Hypothalamus (tissue), 51 donors: ENCODE data around the gene MT2A.
A peak's percentile ranks its signal among the peaks of the same experiment; 100 is the strongest.

ENCODE experiments used
- DNase-seq, 51 donors: peaks; one replicate each; lab custom pipeline; 2025; lab: John Stamatoyannopoulos, UW

The MT2A gene

DNA sequence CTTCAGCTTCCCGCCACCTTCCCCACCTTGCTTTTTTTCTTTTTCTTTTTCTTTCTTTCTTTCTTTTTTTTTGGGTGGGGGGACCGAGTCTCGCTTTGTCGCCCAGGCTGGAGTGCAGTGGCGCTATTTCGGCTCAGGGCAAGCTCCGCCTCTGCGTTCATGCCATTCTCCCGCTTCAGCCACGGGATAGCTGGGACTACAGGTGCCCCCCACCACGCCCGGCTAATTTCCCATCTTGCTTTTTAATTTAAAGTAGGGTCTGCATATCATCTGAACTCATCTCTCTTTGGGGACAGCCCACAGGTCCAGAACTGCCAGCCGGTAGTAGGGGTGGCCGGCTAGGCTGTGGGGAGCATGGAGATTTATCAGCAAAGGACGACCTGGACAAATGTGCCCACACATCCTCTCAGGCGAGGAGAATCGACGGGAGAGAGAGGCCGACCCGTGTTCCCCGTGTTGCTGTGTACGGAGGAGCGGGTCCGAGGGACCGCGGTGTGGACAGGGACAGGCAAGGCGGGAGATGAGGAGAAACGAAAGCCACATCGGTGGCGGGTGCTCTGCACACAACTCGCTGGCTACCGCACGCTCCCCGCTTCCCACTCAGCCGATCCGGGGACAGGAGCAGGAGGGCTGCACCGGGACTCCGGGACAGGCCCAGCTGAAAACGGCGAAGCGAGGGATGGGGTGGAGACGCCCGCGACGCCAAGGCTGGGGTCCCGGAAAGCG lies 26.5 kb downstream of the MT2A start:
- no peak for DNase-seq

- DNase-seq = no peak
These were observed 27.1 kb downstream of the MT2A start for GRCh38 chr16:56635441-56635967.

DNA sequence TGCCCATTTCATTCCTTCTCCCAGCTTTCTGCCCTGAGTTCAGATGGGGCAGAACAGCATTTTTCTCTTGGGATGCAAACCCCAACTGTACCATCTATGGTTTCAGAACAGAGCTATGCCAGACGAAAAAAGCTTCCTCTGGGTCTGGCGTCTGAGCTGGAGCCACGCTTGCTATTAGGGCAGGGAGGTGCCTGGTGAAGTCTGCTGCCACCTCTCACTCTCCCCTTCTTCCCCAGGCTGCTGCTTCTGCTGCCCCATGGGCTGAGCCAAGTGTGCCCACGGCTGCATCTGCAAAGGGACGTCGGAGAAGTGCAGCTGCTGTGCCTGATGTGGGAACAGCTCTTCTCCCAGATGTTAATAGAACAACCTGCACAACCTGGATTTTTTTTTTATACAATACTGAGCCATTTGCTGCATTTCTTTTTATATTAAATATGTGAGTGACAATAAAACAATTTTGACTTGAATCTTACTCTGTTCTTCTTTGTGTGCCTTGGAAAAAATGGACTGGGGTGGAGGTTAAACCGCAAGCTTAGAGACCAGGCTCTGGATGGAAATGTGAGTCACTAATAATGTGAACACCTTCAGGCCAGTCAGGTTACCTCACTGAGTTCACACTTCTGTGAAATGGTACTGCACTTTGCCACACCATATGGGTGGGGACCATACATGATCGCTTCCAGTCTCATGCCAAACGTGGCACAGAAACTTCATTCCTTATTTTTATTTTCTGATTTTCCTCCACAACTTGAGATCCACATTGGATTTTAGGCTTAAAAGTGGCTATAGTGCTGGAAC lies 28.4 kb downstream of the MT2A start:
- DNase-seq = no peak

DNA sequence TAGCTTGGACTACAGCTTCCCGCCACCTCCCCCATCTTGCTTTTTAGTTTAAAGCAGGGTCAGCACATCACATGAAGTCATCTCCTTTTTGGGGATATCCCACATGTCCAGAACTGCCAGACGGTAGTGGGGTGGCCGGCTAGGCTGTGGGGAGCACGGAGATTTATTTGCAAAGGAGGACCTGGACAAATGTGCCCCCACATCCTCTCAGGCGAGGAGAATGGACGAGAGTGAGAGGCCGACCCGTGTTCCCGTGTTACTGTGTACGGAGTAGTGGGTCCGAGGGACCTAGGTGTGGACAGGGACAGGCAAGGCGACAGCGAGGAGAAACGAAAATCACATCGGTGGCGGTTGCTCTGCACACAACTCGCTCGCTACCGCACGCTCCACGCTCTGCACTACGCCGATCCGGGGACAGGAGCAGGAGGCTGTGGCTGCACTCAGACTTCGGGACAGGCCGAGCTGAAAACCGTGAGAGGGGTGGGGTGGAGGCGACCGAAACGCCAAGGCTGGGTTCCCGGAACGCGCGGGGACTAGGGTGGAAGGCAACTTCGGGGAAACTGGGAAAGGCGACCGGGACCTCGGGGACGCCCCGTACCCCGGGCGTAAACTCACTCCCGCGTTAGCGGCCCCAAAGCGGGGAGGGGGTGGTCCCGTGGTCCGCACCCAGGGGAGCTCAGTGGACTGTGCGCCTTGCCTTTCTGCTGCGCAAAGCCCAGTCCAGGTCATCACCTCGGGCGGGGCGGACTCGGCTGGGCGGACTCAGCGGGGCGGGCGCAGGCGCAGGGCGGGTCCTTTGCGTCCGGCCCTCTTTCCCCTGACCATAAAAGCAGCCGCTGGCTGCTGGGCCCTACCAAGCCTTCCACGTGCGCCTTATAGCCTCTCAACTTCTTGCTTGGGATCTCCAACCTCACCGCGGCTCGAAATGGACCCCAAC lies 29.7 kb downstream of the MT2A start, which contains the start of gene MT1A:
Gene MT1A (plus strand): TSS at position 853 of the 937 bp plus-strand sequence. CDS start 73 bp downstream, at position 926.
- peak in 27 of 51 donors; percentile 9 to 55 (median 40) for DNase-seq

DNA sequence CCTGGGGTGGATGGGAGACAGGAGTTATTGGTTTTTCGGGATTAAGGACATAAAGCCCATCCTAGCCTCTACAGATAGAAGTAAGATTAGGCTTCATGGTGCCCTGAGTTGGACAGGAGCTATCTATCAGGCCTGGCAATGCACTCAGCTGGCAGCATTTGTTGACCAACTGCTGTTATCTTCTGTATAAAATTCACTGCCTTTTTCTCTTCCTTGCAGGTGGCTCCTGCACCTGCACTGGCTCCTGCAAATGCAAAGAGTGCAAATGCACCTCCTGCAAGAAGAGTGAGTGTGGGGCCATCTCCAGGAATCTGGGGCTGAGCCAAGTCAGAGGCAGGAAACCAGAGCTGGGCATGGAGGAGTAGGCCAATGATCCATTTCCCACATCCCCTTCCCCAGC lies 30.7 kb downstream of the MT2A start:
- no peak for DNase-seq

DNA sequence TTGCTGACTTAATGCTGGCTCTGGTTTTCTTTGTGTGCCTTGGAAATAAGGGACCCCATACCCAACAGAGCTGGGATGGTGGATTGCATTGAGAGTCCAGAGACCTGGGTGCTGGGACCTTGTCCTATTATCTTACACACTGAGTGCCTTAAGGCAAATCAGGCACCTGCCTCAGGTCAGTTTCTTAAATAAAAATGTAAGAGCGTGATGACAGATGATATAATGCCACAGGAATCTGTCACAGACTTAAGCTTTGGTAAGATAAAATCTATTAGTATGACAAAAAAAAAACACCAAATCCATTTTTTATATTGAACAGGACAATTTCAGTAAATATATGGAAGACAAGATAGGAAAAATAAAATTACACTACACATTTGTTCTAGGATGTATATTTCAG lies 31.7 kb downstream of the MT2A start:
- no peak for DNase-seq

- no peak for DNase-seq
These were observed 32.8 kb downstream of the MT2A start for GRCh38 chr16:56641166-56641565.

DNA sequence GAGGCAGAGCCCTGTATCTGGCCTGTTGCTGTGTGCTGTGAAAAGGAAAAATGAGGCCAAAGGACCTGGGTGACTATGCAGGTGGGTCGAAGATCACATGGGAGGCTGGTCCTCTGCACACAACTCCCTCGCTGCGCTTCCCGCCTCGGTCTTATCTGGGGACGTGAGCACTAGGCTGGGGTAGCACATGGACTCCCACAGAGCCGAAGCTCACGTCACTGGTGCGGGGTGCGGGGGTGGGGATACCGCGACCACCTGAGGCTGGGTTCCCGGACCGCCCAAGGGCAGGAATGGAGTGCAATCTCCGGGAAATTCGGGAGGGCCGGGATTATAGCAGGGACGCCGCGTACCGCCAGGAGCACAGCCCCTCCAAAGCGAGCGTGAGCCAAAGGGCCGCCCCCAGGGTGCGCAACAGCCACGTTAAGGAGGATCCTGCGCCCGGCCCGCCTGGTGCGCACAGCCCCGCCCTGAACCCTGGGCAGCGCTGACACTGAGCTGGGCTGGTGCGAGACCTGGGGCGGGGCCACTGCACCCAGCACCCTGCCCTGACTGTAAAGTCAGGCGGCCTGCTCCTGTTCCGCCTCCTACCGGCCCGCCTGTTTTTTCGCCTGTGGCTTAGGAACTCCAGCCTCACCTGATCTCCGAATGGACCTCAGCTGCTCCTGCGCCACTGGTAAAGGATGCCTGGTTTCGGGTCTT lies 34.8 kb downstream of the MT2A start:
- DNase-seq = peak in 6 of 51 donors; percentile 10 to 20 (median 14)

- DNase-seq = no peak
These were observed 35.4 kb downstream of the MT2A start for GRCh38 chr16:56643833-56644232.

- no peak for DNase-seq
These were observed 36.9 kb downstream of the MT2A start for GRCh38 chr16:56645311-56645710.

DNA sequence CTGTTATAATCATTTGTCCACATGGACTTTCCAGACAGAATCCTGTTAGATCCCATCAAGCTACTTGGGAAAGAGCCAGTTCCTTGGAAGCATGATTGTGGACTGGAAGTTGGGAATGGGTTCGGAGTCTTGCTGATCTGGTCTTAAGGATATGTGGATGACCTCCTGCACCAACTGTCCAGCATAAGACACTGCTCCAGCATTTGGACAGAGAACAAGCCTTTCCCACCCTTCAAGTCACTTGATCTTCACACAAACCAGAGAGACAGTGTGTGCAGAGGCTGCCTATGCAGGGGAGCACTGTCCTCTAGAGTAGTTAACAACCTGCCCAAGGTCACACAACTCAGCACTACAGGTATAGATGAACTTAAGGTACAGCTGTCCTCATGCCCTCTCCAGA lies 37.5 kb downstream of the MT2A start:
- no peak for DNase-seq

DNA sequence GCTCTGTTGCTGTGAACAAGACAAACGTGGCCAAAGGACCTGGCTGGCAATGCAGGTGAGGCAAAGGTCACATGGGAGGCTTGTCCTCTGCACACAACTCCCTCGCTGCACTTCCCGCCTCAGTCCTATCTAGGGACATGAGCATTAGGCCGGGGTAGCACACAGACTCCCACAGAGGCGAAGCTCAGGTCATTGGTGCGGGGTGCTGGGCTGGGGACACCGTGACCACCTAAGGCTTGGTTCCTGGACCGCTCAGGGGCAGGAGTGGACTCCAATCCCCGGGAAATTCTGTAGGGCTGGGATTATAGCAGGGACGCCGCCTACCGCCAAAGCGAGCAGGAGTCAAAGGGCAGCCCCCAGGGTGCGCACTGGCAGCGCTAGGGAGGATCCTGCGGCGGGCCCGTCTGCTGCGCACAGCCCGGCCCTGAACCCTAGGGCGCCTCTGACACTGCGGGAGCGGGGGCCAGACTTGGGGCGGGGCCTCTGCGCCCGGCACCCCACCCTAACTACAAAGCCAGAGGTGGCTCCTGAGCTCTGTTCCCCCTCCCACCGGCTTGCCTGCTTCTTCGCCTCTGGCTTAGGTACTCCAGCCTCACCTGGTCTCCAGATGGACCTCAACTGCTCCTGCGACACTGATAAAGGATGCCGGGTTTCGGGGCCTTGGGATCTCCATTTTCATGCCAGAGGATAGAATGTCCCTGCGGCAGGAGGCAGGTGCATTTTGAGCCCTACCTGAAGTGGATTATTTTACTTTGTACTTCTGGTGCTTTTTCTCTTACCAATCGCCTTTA lies 39.5 kb downstream of the MT2A start:
- no peak for DNase-seq

- no peak for DNase-seq
These were observed 40.9 kb downstream of the MT2A start for GRCh38 chr16:56649271-56649670.

- DNase-seq = no peak
These were observed 41.4 kb downstream of the MT2A start for GRCh38 chr16:56649820-56650219.

- no peak for DNase-seq
These were observed 43.2 kb downstream of the MT2A start, which contains the start of gene MT1B for GRCh38 chr16:56651586-56651985. Gene MT1B (plus strand): TSS chr16:56651886. CDS start chr16:56651954, 68 bp downstream.

- no peak for DNase-seq
These were observed 44.2 kb downstream of the MT2A start for GRCh38 chr16:56652600-56652999.

DNA sequence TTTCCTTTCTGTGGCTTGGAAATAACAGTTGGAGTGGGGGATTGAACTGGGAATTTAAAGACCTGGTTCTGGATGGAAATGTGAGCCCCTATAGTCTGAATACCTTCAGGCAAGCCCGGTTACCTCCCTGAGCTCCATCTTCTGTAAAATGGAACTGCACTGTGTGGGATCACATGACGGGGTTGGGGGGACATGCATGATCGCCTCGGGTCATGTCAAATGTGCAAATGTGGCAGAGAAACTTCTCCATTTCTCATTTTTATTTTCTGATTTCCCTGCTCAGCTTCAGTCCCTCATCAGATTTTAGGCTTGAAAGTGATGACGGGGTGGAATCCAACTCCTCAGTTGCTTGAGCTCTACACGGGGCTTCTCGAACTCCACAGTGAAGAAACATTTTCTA lies 44.8 kb downstream of the MT2A start:
- no peak for DNase-seq

DNA sequence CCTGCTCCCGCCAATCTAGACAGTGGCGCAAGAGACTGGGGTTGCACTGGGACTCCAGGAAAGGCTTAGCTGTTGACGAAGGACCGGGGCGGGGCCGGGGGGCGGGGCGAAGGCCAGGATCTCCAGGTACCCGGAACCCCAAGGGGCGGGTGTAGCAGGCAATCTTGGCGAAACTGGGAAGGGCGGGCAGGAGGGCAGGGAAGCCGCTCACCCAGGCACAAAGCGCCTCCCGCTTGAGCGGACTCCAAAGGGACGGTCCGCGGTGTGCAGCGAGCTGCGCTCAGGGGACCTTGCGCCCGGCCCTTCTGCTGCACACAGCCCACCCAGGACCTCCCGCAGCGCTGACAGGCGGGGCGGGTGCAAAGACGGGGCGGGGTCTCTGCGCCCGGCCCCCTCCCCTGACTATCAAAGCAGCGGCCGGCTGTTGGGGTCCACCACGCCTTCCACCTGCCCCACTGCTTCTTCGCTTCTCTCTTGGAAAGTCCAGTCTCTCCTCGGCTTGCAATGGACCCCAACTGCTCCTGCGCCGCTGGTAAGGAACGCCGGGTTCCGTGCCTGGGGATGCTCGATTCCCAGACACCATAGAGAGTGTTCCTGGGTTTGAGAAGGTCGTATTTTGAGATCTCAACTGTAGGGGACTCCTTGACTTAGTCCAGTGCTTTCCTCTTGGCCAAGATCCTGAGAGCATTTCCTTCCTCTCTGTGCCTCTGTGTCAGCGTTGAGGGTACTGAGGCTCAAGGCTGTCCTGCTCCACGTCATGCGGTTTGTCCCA lies 49.4 kb downstream of the MT2A start, which contains the start of gene MT1F:
Gene MT1F (plus strand): TSS at position 405 of the 772 bp plus-strand sequence. CDS start 100 bp downstream, at position 505.
- peak in 32 of 51 donors; percentile 7 to 73 (median 48) for DNase-seq
